Stomach (tissue), 9 donors: ENCODE results near the gene PRDX6. TPM values are rescaled to one million over a fixed set of nuclear protein-coding genes. Genes with fewer than 3 reads are reported as not detected.

Experiments used
- DNase-seq, 2 donors: peaks; one replicate each; pipeline versions ENCODE4 v3.0.0 to v3.0.0-alpha.2; 2013 to 2019
- H3K27ac ChIP-seq, 5 donors: fragments of 200-600 bp in 4 of 5; sonication (generic) in 4 of 5; one replicate each; pipeline ENCODE4 v1.5.1; 2013 to 2019; ENCODE audit warnings: mild to moderate bottlenecking in 1 of 5, moderate library complexity in 1 of 5
- H3K27me3 ChIP-seq, 3 donors: fragments of 200-600 bp; sonication (generic); one replicate each; pipeline ENCODE4 v1.5.1; 2017 to 2019; ENCODE audit warnings: mixed run types in 1 of 3
- H3K36me3 ChIP-seq, 4 donors: fragments of 200-600 bp; sonication (generic); 1 replicate in 3 of 4; 2 replicates in 1 of 4; pipeline ENCODE4 v1.5.1; 2016 to 2019
- H3K4me1 ChIP-seq, 4 donors: fragments of 200-600 bp; sonication (generic); one replicate each; pipeline ENCODE4 v1.5.1; 2016 to 2019
- H3K4me3 ChIP-seq, 4 donors: fragments of 200-600 bp; sonication (generic) in 3 of 4; one replicate each; pipeline ENCODE4 v1.5.1; 2016 to 2019; ENCODE audit warnings: mild to moderate bottlenecking in 1 of 4
- H3K9me3 ChIP-seq, 4 donors: fragments of 200-600 bp; sonication (generic); one replicate each; pipeline ENCODE4 v1.5.1; 2016 to 2019
- EP300 ChIP-seq: sonication (generic); formaldehyde crosslinking; IDR thresholded peaks from one replicate; pipeline ENCODE4 v1.6.1; 2017; ENCODE audit warnings: antibody characterized with exemption
- POLR2A ChIP-seq, 4 donors: fragments of 450-650 bp; IDR thresholded peaks; one replicate each; pipeline ENCODE4 v1.6.1; 2016; ENCODE audit warnings: antibody characterized with exemption in 4 of 4, control low read depth in 2 of 4, mild to moderate bottlenecking in 1 of 4, moderate library complexity in 1 of 4
- POLR2AphosphoS5 ChIP-seq, 3 donors: sonication (generic); formaldehyde crosslinking; IDR thresholded peaks; one replicate each; pipeline ENCODE4 v1.6.1; 2016; ENCODE audit warnings: antibody characterized with exemption in 3 of 3
- WGBS, 5 donors: extraction: QIAGEN DNeasy Blood & Tissue Kit in 3 of 5; methylation state at CpG; one replicate each; pipeline versions ENCODE4 v1.1.5 to v1.1.7; 2013 to 2018; 5-methylcytosine and 5-hydroxymethylcytosine counted together
- intact Hi-C: fragments of 100-400 bp; cut with DNase I; formaldehyde crosslinking; loops from one replicate; pipeline ENCODE4 v1.15.1; 2023; ENCODE audit warnings: low total_unique reads
- polyA plus RNA-seq, 3 donors: library from polyadenylated mRNA; stranded (reverse); fragments of 200-250 nt; gene quantifications; one replicate each; pipeline ENCODE4 v1.2.3, GENCODE V29; 2013
- total RNA-seq, 5 donors: library from RNA; depleted of rRNA; stranded (reverse); fragments of >200 nt; gene quantifications; one replicate each; pipeline versions ENCODE4 v1.1.0 to v1.2.3, GENCODE V29; 2014 to 2016
- TF ChIP-seq, protein P1 (sequence below), 7 experiments: fragments of 450-650 bp in 4 of 7; fragments of 200-600 bp in 3 of 7; sonication (generic) in 3 of 7; IDR thresholded peaks; one replicate each; pipeline ENCODE4 v1.5.1; 2016 to 2019; ENCODE audit warnings: antibody characterized with exemption in 7 of 7, control low read depth in 2 of 7, mild to moderate bottlenecking in 1 of 7
- donor health status: healthy with polysubstance abuse.
- donor health status: Bipolar disorder and iron deficiency.
- donor health status: healthy.

Gene PRDX6
- total and polyA plus RNA-seq, 8 donors = 81.1 to 385 (median 172) TPM

DNA sequence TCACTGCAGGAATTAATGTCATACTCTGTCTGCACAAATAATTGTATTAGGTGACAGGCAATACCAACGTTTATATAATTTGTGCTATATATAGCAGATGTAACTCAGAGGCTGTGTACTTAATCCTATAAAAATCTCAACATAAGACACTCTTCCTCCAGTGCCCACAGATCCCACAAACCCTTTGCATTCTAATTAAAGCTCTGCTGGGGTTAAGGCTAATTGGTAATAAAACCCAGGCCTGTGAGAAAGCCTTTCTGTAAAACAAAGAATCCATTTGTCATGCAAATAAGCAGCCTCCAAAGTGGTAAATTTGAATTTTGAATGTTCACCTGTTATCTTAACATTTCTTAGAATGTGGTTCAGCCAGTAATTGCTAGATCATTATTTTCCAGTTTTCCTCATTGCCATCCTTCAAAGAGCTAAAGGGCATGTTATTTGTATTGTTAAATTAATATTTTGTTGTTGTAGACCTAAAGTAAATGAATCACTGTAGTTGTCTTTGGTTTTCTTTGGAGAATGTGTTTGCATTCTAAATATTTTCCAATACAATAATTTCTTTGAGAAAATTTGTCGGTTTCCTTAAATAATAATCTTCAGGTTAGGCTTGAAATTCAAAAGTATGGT, 46.3 kb upstream of the PRDX6 start:
- no peak for DNase-seq
- H3K36me3 ChIP-seq = no peaks in the 10 kb centered on the region
- H3K4me1 ChIP-seq = peaks cover 13 to 31% (median 21%) of the 10 kb centered on the region in 4 donors
- H3K27ac ChIP-seq = peak overlapping the region in 4 of 5 donors; percentile 75 to 87 (median 84)
- 1 to 5% (median 3%) methylated on average over 2 of the region's 2 CpGs for WGBS, 5 donors
- H3K9me3 ChIP-seq = no peaks in the 10 kb centered on the region
- TF ChIP-seq POLR2A (IDR thresholded peaks at IDR 0.05) = no peak
- TF ChIP-seq POLR2AphosphoS5 (IDR thresholded peaks at IDR 0.05) = no peak
- TF ChIP-seq EP300 = no peak
- TF ChIP-seq, protein P1, sequence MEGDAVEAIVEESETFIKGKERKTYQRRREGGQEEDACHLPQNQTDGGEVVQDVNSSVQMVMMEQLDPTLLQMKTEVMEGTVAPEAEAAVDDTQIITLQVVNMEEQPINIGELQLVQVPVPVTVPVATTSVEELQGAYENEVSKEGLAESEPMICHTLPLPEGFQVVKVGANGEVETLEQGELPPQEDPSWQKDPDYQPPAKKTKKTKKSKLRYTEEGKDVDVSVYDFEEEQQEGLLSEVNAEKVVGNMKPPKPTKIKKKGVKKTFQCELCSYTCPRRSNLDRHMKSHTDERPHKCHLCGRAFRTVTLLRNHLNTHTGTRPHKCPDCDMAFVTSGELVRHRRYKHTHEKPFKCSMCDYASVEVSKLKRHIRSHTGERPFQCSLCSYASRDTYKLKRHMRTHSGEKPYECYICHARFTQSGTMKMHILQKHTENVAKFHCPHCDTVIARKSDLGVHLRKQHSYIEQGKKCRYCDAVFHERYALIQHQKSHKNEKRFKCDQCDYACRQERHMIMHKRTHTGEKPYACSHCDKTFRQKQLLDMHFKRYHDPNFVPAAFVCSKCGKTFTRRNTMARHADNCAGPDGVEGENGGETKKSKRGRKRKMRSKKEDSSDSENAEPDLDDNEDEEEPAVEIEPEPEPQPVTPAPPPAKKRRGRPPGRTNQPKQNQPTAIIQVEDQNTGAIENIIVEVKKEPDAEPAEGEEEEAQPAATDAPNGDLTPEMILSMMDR (IDR thresholded peaks at IDR 0.05) = no peak
- intact Hi-C loops = loop anchor here (10.0 kb wide), 1 partner anchor 284 kb away; the partner anchor contains the start of gene KLHL20
- no peak overlapping the region for H3K4me3 ChIP-seq
- no peaks in the 10 kb centered on the region for H3K27me3 ChIP-seq

DNA sequence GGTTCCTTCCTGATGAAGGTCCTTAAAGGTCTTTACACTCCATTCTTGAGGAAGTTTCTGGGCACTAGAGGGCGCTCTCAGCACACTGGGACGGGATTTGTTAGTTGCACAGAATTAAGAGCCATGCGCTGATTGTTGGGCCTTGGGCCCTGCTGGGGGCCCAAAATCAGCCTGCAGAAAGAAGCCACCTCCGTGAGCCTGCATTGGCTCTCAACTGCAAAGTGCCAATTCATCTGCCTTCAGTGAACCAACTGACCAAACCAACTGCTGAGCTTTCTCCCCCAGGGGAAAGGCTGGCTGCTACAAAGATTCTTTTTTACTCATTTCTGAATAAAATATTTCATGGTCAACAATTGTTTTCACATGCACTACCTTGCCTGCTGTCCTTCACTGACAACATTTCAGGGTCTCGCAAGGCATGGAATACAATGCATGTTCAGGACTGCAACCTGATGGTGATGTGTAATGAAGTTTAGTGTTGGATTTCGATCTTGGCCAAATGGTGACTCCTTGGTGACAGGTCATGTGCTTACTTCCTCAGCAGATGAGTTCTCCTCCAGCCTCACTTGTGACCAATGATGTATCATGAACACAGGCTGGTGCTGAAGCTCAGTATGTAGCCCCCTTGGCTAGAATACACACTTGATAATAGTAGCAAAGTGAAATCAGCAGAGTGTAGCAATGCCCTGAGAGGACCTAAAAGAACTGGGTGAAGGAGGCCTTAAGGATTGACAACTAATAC, 45.7 kb upstream of the PRDX6 start:
- Histone ChIP-seq H3K4me3 (no peak overlapping the region), H3K4me1 (peaks cover 13 to 31% (median 21%) of the 10 kb centered on the region in 4 donors), H3K9me3 (no peaks in the 10 kb centered on the region), H3K27me3 (no peaks in the 10 kb centered on the region), H3K27ac (peak overlapping the region in 1 of 5 donors; percentile 0), H3K36me3 (no peaks in the 10 kb centered on the region)
- WGBS, 5 donors = 29 to 35% (median 33%) methylated on average over 6 of the region's 6 CpGs
- intact Hi-C loops = loop anchor here (10.0 kb wide), 1 partner anchor 283 kb away; the partner anchor contains the start of gene KLHL20
- peak in 2 of 3 donors; percentile 25 to 70 for TF ChIP-seq POLR2AphosphoS5 (IDR thresholded peaks at IDR 0.05)
- TF ChIP-seq, protein P1 (IDR thresholded peaks at IDR 0.05) = peak in 5 of 7 experiments; percentile 60 to 88 (median 80)
- TF ChIP-seq EP300 = no peak
- TF ChIP-seq POLR2A (IDR thresholded peaks at IDR 0.05) = no peak
- DNase-seq = peak; percentile 95

DNA sequence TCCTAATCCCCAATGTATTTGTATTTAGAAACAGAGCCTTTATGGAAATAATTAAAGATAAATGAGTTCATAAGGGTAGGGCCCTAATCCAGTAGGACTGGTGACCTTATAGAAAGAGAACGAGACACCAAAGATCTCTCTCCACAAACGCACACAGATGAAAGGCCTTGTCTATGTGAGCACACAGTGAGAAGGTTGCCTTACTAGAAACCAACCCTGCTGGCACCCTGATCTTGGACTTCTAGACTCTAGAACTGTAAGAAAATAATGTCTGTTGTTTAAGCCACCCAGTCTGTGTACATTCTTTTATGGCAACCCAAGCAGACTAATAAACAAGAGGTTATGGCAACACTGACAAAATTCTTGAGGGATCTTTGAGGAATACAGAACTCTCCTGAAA, 44.8 kb upstream of the PRDX6 start:
- peaks cover 13 to 31% (median 21%) of the 10 kb centered on the region in 4 donors for H3K4me1 ChIP-seq
- H3K27me3 ChIP-seq = no peaks in the 10 kb centered on the region
- intact Hi-C loops = loop anchor here (10.0 kb wide), 1 partner anchor 282 kb away; the partner anchor contains the start of gene KLHL20
- DNase-seq = no peak
- TF ChIP-seq, protein P1 (IDR thresholded peaks at IDR 0.05) = no peak
- no peak for TF ChIP-seq POLR2A (IDR thresholded peaks at IDR 0.05)
- TF ChIP-seq POLR2AphosphoS5 (IDR thresholded peaks at IDR 0.05) = no peak
- no peak for TF ChIP-seq EP300
- H3K36me3 ChIP-seq = no peaks in the 10 kb centered on the region
- no peaks in the 10 kb centered on the region for H3K9me3 ChIP-seq
- H3K27ac ChIP-seq = peak overlapping the region in 1 of 5 donors; percentile 0
- WGBS, 5 donors = 88 to 95% (median 90%) methylated on average over 2 of the region's 2 CpGs
- H3K4me3 ChIP-seq = no peak overlapping the region

DNA sequence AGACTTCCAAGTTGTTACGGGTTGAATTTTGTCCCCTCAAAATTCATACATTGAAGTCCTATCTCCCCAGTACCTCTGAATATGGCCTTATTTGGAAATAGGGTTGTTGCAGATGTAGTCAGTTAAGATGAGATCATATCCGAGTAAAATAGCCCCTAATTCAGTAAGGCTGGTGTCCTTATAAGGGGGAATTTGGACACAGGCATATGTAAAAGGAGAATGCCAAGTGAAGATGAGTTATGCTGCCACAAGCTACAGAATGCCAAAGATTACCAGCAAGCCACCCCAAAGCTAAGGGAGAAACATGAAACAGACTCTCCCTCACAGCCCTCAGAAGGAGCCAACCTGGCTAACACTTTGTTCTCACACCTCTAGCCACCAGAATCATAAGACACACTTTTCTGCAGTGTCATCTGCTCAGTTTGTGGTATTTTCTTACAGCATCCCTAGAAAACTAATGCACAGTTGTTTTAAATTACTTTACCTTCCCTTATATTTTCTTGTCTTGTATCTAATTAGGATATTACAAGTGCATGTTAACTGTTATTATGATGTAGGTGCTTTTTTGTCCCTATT, 43.3 kb upstream of the PRDX6 start:
- DNase-seq = no peak
- Histone ChIP-seq H3K9me3 (no peaks in the 10 kb centered on the region), H3K36me3 (peaks cover 0 to 3% (median 0%) of the 10 kb centered on the region in 4 donors), H3K27me3 (no peaks in the 10 kb centered on the region), H3K4me3 (no peak overlapping the region), H3K27ac (no peak overlapping the region), H3K4me1 (peaks cover 13 to 28% (median 18%) of the 10 kb centered on the region in 4 donors)
- WGBS, 5 donors = 85 to 90% (median 89%) methylated on average over 2 of the region's 2 CpGs
- TF ChIP-seq POLR2A (IDR thresholded peaks at IDR 0.05) (no peak), EP300 (no peak), POLR2AphosphoS5 (IDR thresholded peaks at IDR 0.05) (no peak)
- TF ChIP-seq, protein P1 (IDR thresholded peaks at IDR 0.05) = no peak
- intact Hi-C loops = loop anchor here (10.0 kb wide), 1 partner anchor 281 kb away; the partner anchor contains the start of gene KLHL20
